HG03565 (cell line): ENCODE measurements around the gene AMOT.

ENCODE experiments used
- ATAC-seq: cut with Tn5 transposase; IDR thresholded peaks from one replicate; pipeline ENCODE4 v1.9.1; 2021; ENCODE audit warnings: mild to moderate bottlenecking, moderate library complexity; ENCODE audit not compliant: unreplicated experiment

AMOT gene

DNA sequence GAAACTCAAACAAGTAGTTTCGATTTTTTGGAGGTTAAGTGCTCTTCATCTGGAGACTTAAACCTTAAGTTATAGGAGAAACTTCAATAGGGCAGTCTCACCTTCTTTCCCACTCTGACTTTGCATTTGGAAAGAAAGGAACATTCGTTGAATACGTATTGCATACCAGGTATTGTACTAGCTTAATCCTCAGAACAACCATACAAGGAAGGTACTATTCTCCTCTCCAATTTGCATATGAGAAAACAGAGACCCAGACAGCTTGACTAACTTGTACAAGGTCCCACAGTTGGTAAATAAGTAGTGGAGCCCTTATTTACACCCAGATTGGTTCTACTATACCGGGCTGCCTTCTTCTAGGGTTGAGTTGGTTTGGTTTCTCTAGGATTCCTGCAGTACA lies 32.6 kb downstream of the AMOT start:
- ATAC-seq, result no peak

DNA sequence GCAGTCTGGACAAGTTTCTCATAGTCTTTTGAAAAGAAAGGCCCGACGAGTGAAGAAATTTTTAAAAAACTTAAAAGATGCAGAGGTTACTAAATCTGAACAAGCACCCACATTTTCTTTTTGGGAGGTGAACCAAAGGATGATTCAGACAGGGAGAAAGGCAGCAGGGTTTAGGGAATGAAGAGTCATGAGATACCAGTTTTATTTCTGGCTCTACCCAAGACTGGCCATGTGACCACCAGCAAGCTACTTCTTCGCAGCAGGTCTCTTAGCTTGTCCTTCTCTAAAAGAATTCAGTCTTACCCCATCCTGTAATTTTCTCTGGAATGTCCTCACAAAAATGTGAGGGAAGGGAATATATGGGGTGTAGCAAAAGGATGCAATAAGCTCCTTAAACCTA lies 37.6 kb downstream of the AMOT start:
- no peak for ATAC-seq

DNA sequence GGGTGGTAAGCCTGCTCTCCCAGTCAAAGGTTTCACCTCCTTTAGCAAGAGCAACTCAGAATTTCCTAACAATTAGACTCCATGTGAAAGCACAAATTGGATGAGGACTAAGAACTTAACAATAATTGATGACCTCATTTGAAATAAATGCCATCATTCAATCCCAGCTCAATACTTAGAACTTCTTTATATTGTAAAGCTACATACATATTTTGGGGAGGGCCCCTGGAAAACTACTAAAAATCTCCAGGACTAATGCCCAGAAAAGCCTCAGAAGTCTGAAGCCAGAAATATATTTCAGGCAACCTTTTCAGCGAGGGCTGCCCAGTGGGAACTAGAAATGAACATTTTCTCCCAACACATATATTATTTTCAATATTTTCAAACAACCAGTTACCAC lies 38.1 kb downstream of the AMOT start:
- no peak for ATAC-seq

DNA sequence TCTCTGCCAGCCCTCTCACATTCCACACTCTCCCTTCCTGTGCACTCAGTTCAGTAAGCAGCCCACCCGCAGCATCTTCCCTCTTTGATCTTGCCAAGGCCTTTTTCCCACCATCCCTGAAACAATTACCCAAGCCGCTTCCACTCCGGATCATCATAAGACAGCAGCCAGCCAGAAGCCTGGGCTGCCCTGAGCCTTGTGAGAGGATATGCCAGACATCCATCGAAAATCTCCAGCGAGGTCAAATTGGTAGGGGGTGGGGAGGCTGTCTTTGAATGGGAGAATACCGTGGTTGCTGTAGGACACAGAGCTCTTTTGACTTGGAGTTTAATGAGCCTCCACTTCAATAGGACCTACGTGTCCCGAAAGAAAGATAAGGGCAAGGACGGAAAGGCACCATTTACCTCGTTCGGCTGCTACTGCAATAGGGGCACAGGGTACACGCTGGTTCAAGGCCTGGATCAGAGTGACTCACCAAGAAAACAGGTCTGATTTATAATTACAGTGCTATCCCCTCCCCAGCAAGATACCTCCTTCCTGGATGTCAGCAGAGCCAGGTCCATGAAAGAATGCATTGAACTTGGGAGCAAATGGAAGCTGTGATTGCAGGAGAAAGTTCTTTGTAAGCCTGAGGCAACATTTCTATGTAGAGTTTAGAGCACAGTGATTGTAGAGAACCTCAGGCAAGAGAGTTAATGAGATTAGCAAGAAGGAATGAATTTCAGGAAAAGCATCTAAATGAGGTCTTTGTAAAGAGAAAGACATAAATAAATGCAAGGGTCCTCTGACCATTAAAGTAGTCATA lies 39.5 kb downstream of the AMOT start:
- no peak for ATAC-seq

DNA sequence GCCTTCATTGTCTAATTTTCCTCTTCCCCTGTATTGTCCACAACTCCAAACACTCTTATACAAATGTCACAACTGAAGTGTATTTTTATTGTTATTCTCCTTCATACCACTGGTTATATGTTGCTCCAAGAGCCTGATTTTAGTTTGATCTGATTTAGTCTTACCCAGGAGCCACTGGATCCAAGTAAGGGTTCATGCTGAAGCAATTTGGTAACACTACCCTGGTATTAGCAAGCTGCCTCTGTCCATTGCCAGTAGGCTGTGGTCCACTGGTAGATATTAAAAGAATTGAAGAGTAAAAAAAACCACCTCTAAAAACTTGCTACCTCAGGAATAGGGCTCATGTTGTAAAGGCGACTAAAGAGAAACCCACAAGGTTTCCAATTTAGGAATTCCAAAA lies 41.2 kb downstream of the AMOT start:
- ATAC-seq, result no peak

DNA sequence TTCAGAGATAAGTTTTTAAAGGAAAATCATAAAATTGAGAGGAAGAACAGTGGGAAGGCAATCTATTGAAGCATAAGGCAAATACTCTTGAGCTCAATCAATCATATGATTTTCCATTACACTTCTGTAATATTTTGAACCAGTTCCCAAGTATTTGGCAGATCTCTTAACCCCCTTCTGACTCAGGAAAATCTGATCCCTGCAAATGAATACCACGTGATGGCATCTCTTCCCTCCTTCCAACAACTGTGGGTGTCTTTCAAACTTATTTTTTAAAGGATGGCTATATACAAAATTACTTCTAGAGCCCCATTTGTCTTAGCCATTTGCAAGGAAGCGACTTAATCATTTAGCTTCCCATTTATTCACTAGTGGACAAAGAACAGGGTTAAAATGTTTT lies 41.9 kb downstream of the AMOT start:
- ATAC-seq, result no peak

DNA sequence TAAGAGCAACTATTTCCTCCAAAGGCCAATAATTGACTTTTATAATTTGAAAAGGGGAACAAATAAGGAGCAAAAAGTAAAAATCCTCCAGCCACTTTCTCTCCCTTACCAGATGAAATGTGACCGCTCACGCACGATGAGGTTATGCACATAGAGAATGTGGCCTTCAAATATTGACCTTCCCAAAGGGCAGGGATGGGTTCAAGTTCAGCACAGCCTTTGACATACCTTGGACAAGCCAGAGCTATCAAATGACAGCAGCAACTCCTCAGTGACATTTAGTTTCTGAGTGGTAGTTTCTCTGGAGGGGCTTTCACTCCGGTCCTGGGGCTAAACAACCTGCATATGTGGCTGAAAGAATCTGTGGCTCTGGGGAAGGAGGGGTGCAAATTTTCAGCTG lies 50.7 kb downstream of the AMOT start:
- no peak for ATAC-seq

DNA sequence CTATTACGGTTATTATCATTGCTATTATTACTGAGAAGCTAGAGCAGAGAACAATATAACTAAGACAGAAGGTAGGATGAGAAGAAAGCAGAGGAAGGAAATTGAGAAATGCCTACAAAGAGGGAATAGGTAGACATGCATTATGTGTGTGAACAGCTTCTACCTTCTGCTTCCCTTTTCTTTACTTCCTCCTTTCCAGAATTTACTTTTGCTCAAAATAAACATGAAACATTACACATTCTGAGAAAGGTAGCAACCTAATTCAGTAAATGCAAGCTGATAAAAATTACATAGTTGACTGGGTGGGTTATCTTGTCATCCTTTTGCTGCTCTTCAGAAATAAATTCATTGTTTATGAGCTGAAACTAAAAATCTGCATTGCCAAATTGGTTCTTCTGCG lies 54.6 kb downstream of the AMOT start:
- no peak for ATAC-seq

DNA sequence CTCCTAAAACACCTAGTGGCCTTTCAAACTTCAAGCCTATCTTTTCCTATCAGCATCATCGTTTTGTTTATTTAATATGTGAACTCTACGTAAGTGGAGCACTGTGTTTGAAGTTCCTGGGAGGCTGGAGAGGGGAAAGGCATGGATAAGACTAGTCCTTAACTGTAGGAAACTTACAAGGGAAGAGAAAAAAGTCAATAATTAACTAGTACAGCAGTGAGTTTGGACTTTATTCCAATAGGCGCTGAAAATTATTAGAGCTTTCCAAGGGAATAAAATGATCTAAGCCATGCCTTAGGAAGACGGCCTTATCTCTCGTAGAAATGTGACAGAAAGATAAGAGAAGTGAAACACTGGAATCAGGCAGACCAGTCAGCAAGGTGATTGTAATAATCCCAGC lies 55.3 kb downstream of the AMOT start:
- ATAC-seq, result no peak

DNA sequence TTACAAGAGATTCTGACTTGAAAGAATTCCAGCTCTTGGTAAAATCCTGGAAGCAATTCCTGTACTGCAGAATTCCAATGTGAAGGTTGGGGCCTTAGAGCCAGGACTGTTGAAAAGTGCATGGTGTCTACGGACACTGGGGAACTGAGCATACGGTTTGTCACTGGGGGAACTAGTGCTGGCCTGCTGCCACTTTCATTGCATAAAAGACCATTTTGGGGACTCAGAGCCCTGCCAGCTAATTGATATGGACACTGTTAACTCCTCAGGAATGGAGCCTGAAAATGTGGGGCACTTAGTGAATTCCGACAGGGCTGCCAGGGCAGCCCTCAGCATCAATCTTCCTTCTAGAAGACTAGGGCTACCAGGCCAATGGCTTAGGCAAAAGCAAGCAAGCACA lies 55.9 kb downstream of the AMOT start:
- ATAC-seq, result no peak

DNA sequence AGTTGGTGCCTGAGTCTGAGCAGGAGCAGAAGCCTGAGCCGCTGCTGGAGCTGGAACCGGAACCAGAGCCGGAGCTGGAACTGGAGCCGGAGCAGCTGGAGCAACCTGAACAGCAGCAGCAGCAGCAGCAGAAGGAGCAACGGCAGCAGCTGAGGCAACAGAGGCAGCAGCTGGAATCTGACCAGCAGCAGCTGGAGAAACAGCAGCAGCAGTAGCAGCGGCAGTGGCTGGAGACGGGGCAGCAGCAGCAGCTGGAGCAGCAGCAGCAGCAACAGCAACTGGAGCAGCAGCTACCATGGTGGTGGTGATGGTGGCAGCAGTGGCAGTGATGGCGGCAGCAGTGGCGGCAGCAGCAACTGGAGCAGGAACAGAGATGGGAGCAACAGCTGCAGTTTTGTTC lies 61.5 kb downstream of the AMOT start:
- ATAC-seq, result no peak

DNA sequence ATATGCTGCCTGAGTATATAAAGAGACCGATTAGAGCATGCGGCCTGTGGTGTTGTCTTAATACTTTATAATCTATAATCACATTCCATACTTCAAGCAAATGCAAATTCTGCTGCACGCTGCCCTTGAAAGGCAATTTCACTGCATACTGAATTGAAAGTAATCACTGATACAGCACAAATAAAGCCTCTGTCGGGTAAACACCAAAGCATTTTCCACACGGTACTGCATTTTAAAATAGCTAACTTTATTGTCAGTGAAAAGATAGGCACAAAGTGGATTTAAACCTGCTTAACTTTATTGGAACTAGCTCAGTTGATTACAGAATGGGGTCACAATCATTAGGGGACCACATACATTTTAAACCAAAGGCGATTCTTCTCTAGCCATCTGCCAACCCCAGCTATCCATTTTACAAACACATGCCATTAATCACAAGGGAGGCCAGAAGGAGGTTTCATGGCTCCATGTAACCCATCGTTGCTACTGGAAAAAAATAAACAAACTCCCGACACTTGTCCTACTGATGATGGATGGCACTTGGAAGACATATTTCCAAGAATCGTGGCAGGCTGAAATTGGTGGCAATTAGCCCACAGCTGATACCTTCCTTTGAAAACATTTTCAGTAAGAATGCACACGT lies 65.9 kb downstream of the AMOT start:
- ATAC-seq, result no peak

DNA sequence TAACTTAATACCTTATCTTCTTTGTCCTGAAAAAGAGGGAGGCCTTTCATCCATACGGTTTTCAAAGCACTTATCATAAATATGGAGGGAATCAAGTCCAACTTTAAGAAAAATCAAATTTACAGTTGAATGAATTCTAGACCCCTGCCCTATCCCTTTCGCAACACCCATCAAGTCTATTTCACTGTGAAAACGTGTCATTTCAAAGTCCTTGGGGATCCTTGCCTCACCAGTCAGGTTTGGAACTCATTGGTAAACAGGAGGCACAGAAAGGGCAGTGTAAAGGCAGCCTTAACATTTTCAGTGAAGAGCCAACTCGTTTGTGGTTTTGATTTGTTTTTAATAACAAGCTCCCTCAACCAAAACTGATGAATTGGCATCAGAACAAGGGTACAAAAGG lies 66.5 kb downstream of the AMOT start:
- no peak for ATAC-seq

DNA sequence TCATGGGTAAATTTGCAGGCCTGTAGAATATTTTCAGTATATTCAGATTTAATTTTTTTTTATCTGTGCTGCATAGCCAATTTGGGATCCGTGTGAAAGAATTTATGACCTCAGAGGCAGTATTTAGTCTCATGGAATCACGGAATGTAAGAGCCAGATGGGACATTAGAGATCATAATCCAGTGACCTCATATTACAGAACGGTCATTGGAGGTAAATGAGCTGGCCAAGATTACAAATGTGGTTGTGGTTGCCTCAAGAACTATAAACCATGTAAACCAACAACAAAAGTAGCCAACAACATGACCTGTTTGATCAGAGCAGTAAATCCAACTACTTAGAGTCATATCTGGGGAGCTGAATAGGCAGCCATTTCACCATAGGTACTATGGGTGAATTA lies 71.6 kb downstream of the AMOT start:
- no peak for ATAC-seq

DNA sequence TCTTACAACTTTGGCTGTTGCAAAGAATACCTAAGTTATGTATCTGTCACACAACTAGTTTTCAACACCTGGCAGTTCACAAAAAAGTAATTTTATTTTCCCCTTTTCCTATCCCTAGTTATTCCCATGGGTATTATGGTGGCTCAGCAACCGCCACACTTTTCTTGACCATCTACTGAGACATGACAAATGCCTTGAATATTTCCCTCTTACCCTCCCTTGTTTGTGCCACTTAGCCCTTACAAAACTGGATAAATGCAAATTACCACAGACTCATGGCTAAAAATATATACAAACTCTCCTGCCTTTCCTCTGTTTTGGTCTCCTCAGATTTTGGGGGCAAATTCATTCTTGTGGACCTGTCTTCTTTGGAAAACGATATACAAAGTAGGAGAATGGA lies 72.1 kb downstream of the AMOT start:
- ATAC-seq, result no peak

DNA sequence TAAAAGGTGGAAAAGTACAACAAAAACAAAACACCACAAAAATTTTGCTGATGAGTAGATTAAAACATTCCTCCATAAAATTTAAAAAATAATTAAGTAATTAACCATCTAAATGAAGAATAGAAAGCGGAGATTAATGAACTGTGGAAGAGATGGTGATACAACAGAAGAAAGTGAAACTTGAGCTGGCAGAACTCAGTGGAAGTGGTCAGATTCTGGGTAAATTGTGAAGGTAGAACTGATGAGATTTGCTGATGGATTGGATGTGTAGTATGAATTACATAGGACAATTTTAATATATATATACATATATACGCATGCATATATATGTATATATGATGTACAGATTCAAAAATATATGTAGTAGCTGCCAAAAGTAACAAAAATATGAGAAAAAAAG lies 73.9 kb downstream of the AMOT start:
- ATAC-seq, result no peak

DNA sequence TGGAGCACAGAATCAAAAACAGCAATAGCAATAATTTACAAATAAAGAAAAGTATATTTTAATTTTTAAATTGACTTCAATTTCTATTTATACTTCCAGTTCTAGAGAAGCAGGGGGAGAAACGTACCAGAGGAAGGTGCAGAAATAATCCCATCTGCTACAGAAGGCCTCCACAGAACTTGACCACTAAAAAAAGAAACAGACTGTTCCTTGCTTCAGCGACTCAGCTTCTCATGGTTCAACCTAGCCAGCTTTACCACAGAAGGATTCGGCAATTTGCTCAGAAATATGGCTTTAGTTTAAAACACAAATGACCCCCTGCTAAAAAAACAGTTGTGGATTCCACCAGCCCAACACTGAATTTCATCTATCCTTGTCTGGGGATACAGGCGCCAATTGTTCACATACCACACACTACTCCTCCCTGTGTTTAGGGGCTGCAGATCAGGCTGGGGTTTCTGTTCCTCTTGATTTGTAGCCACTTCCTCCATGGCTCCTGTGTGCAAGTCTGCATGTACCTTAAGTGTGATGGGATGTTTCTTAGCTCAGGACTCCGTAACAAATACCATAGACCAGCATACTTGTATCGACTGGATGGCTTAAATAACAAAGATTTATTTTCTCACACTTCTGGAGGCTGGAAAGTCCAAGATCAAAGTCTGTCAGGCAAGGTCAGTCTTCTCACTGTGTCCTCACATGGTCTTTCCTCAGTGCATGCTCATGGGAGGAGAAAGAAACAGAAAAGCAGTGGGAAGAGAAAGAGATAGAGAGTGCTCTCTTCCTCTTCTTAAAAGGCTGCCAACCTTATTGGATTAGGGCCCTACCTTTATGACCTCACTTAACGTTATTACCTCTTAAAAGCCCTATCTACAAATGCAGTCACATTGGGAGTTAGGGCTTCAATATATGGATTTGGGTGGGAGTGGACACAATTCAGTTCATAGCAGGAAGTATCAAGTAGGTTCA lies 79.1 kb downstream of the AMOT start:
- peak; percentile 80 for ATAC-seq

DNA sequence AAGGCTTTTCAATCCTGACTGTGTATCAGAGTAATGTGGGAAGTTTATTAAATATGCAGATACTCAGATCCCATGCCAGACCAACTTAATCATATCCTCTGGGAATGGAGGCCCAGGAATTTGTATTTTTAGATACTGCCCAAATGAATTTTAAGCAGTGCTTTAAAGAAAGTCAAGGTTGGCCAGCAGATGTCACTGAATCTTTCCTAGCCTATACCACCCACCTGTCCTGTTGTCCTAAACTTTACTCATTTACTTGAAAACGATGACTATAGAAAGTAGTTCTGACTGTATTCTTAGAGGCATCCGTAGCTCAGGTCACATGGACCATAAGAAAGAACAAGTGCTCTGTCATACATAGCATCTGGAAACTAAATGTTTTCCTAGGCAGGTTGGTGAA lies 79.9 kb downstream of the AMOT start:
- peak; percentile 50 for ATAC-seq

DNA sequence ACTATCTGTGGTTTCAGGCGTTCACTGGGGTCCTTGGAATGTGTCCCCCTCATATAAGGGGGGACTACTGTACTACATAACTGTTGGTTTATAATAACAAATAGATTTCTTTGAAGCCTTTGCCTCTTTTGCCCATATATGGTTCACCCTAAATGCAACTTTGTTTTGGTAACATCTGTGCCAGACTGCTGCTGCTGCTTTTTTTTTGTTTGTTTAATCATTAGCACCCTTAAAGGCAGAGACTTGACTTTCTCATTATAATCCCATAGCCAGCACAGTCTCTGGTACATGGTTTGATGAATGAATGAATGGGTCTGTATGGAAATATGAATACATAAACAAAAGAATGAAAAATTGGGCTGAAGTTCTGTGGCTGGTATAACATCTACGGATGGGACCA lies 80.7 kb downstream of the AMOT start:
- no peak for ATAC-seq

DNA sequence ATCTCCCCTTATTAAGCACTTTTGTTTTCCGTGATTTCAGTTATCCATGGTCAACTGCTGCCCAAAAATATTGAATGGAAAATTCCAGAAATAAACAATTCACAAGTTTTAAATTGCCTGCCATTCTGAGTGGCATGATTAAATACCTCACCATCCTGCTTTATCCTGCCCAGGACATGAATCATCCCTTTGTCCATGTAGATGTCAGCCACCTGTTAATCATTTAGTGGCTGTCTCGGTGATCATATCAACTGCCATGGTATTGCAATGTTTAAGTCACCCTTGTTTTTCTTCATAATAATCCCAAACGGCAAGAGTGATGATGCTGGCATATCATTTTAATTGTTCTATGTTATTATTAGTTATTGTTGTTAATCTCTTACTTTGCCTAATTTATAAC lies 81.1 kb downstream of the AMOT start:
- no peak for ATAC-seq

DNA sequence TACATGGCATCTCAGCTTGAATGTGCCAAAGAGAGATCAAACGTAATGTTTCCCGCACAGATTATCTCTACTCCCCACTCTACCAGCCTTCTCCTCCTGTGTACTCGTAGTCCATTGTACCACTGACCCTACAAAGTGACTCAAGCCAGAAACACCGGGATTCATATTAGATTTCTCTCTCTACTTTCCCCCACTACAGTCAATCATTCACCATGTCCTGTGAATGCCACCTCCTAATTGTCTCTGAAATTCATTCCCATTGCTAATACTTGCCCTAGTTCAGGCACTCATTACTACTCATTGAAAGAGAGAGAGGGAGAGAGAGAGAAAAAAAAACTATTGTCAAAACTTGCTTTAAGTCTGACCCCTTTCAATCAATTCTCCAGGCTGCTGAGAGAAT lies 82.7 kb downstream of the AMOT start:
- ATAC-seq, result no peak

DNA sequence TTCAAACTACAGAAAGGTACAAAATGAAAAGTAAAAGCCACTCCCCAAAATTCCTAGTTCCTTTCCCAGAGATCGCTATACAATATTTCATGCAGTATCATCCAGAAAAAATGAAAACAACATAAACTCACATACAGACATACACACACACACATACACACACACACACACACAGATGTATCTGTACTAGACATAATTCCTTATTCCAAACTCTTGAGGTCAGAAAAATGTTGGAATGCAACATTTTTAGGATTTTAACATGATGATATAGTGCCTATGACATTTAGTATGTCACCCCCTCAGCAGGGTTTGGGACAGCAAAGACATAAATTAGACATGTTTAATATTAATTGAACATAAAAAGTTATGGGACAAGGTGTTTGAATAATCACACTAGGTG lies 87.5 kb downstream of the AMOT start:
- no peak for ATAC-seq
